ENCODE measurements around the gene DYNC1I2. TPM values are rescaled to one million over a fixed set of nuclear protein-coding genes. Genes with fewer than 3 reads are reported as not detected.

Gene DYNC1I2
- total and polyA plus RNA-seq, 8 donors = 23.7 to 59.1 (median 36.4) TPM

DNA sequence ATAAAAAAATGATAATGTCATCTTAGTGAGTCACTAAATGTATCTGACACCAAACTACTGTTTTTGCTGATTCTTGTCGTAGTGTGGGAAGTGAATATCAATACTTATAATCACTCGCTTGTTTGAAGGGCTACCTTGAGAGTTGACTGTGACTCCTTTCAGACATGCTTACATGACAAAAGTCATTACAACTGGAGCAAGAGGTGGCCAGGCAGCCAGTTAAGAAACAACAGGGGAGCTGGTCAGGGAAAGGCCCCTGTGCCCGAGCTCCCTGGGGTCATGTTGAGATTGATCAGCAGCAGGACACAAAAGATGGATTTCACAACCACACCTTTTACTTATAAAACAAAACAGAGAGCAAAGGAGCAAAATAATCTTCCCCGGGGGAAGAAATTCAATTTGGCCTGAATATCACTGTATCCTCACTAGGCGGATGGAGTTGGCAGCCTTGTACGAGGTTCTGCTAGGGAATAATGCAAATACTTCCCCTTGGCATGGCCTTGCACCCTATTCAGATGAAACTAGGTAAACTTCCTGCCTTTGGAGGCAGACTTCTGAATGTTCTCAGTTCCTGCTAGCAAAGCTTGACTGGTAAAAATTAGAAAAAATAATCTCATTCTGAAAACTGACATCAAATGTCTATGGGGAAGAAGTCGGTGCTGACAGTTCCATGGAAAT is 101.2 kb downstream of the DYNC1I2 start:
- FAIRE-seq (no peak), DNase-seq (no peak), ATAC-seq (no peak)
- intact Hi-C loops (cut with DNase I) = no loop called here
- 82 to 85% methylated on average over 7 of the region's 7 CpGs for WGBS, 2 donors
- H3K27ac ChIP-seq = no peak overlapping the region
- TF ChIP-seq CTCF (IDR thresholded peaks at IDR 0.05) = no peak
- no peaks in the 10 kb centered on the region for H3K4me1 ChIP-seq
- peaks cover 0 to 6% (median 0%) of the 10 kb centered on the region in 3 donors for H3K36me3 ChIP-seq
- H3K4me3 ChIP-seq = no peak overlapping the region
- no peaks in the 10 kb centered on the region for H3K27me3 ChIP-seq
- no peaks in the 10 kb centered on the region for H3K9me3 ChIP-seq

DNA sequence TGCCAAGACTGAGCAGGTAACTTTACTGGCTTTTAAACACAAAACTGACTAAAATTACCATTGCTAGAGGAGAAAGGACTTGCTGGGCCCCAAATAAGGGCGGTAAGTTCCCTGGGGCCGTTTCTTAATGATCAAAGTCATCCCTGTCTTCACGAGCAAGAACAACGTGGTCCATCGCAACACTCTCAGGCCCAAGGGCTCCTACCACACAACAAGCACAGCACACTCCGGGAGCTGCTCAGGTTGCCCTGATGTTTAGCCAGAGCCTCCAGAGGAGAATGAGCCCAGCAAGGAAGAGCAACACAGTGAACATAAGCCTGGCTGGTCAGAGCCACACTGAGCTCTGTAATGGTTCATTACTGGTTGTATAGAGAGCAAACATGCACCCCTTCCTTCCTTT is 102.7 kb downstream of the DYNC1I2 start:
- 76 to 85% methylated on average over 6 of the region's 6 CpGs for WGBS, 2 donors
- Histone ChIP-seq H3K4me1 (no peaks in the 10 kb centered on the region), H3K4me3 (no peak overlapping the region), H3K9me3 (no peaks in the 10 kb centered on the region), H3K27ac (no peak overlapping the region), H3K36me3 (peaks cover 0 to 5% (median 0%) of the 10 kb centered on the region in 3 donors), H3K27me3 (no peaks in the 10 kb centered on the region)
- ATAC-seq (no peak), FAIRE-seq (no peak), DNase-seq (no peak)
- no peak for TF ChIP-seq CTCF (IDR thresholded peaks at IDR 0.05)
- intact Hi-C loops (cut with DNase I) = loop anchor here in 1 of 3 donors (10.0 kb wide), 1 partner anchor 185 kb away; no protein-coding TSS in a partner anchor

- no peak overlapping the region for H3K27ac ChIP-seq
- no peaks in the 10 kb centered on the region for H3K36me3 ChIP-seq
- DNase-seq (no peak), ATAC-seq (no peak), FAIRE-seq (no peak)
- TF ChIP-seq CTCF (IDR thresholded peaks at IDR 0.05) = no peak
- no peak overlapping the region for H3K4me3 ChIP-seq
- no peaks in the 10 kb centered on the region for H3K9me3 ChIP-seq
- no peaks in the 10 kb centered on the region for H3K27me3 ChIP-seq
- H3K4me1 ChIP-seq = no peaks in the 10 kb centered on the region
- intact Hi-C loops (cut with DNase I) = loop anchor here in 1 of 3 donors (10.0 kb wide), 1 partner anchor 187 kb away; no protein-coding TSS in a partner anchor
- 85 to 88% methylated on average over 4 of the region's 4 CpGs for WGBS, 2 donors
These were observed 104.1 kb downstream of the DYNC1I2 start for GRCh38 chr2:171791361-171791760.

DNA sequence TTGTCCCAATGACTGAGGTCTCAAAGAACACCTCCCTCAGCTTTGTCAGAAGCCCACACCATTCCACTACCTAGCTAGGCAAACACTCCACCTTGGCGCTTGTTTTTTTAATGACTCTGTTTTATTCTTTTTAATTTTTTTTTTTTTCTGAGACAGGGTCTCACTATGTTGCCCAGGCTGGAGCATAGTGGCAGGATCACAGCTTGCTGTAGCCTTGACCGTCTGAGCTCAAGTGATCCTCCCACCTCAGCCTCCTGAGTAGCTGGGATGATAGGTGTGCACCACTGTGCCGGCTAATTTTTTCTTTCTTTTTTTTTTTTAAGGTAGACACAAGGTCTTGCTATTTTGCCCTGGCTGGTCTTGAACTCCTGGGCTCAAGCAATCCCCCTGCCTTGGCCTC is 104.9 kb downstream of the DYNC1I2 start:
- DNase-seq = no peak
- no peaks in the 10 kb centered on the region for H3K9me3 ChIP-seq
- intact Hi-C loops (cut with DNase I) = loop anchor here in 1 of 3 donors (10.0 kb wide), 1 partner anchor 187 kb away; no protein-coding TSS in a partner anchor
- FAIRE-seq = no peak
- H3K4me3 ChIP-seq = no peak overlapping the region
- no peaks in the 10 kb centered on the region for H3K36me3 ChIP-seq
- 94 to 97% methylated on average over 3 of the region's 3 CpGs for WGBS, 2 donors
- no peak for ATAC-seq
- no peaks in the 10 kb centered on the region for H3K27me3 ChIP-seq
- no peaks in the 10 kb centered on the region for H3K4me1 ChIP-seq
- no peak overlapping the region for H3K27ac ChIP-seq
- TF ChIP-seq CTCF (IDR thresholded peaks at IDR 0.05) = no peak

Data from pancreas (tissue), 10 donors.